ENCODE results near the gene RAD52. TPM values are rescaled to one million over a fixed set of nuclear protein-coding genes. Genes with fewer than 3 reads are reported as not detected.

The RAD52 gene
- total and polyA plus RNA-seq, 5 donors from 2014 or later = 2.6 to 13.8 (median 2.9) TPM

DNA sequence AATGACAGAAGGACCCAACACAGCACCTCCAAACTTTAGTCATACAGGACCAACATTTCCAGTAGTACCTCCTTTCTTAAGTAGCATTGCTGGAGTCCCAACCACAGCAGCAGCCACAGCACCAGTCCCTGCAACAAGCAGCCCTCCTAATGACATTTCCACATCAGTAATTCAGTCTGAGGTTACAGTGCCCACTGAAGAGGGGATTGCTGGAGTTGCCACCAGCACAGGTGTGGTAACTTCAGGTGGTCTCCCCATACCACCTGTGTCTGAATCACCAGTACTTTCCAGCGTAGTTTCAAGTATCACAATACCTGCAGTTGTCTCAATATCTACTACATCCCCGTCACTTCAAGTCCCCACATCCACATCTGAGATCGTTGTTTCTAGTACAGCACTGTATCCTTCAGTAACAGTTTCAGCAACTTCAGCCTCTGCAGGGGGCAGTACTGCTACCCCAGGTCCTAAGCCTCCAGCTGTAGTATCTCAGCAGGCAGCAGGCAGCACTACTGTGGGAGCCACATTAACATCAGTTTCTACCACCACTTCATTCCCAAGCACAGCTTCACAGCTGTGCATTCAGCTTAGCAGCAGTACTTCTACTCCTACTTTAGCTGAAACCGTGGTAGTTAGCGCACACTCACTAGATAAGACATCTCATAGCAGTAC, 64.6 kb downstream of the RAD52 start:
- Histone ChIP-seq H3K9me3 (ENCODE audit: control insufficient read depth in 2 of 2, low read length in 2 of 2) (no peaks in the 10 kb centered on the region), H3K4me1 (ENCODE audit: control insufficient read depth, insufficient read depth, low read length, poor library complexity, severe bottlenecking) (no peaks in the 10 kb centered on the region), H3K36me3 (ENCODE audit: control insufficient read depth, insufficient read depth, low read length) (peaks cover 100% of the 10 kb centered on the region), H3K4me3 (ENCODE audit: low read depth, low read length) (no peak overlapping the region), H3K27me3 (ENCODE audit: control insufficient read depth, insufficient read depth, low read length) (no peaks in the 10 kb centered on the region), H3K27ac (ENCODE audit: insufficient read depth, low read length, poor library complexity, severe bottlenecking) (no peak overlapping the region)
- Mint-ChIP-seq H3K4me1 (peaks cover 0 to 9% (median 0%) of the 10 kb centered on the region in 4 donors), H3K9me3 (peaks cover 0 to 1% (median 0%) of the 10 kb centered on the region in 7 donors), H3K27ac (peak overlapping the region in 2 of 3 donors; percentile 63 to 66), H3K27me3 (no peaks in the 10 kb centered on the region), H3K36me3 (peaks cover 78% of the 10 kb centered on the region), H3K4me3 (no peak overlapping the region)
- ATAC-seq (ENCODE audit: low read depth in 2 of 2) (peak in 1 of 2 donors; percentile 12), DNase-seq (no peak)

DNA sequence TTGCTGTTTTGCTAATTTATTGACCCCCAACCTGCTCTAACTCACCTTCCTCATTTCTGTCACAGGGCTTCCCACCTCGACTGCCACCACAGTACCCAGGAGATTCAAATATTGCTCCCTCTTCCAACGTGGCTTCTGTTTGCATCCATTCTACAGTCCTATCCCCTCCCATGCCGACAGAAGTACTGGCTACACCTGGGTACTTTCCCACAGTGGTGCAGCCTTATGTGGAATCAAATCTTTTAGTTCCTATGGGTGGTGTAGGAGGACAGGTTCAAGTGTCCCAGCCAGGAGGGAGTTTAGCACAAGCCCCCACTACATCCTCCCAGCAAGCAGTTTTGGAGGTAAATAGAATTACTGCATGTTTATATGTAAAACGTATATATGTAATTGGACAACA, 68.8 kb downstream of the RAD52 start:
- Mint-ChIP-seq H3K36me3 (peaks cover 62% of the 10 kb centered on the region), H3K27ac (peak overlapping the region; percentile 42 to 79 (median 49)), H3K9me3 (no peaks in the 10 kb centered on the region), H3K27me3 (no peaks in the 10 kb centered on the region), H3K4me3 (no peak overlapping the region), H3K4me1 (peaks cover 0 to 4% (median 2%) of the 10 kb centered on the region in 4 donors)
- Histone ChIP-seq H3K27ac (ENCODE audit: insufficient read depth, low read length, poor library complexity, severe bottlenecking) (no peak overlapping the region), H3K4me1 (ENCODE audit: control insufficient read depth, insufficient read depth, low read length, poor library complexity, severe bottlenecking) (no peaks in the 10 kb centered on the region), H3K9me3 (ENCODE audit: control insufficient read depth in 2 of 2, low read length in 2 of 2) (no peaks in the 10 kb centered on the region), H3K4me3 (ENCODE audit: low read depth, low read length) (no peak overlapping the region), H3K36me3 (ENCODE audit: control insufficient read depth, insufficient read depth, low read length) (peaks cover 86% of the 10 kb centered on the region), H3K27me3 (ENCODE audit: control insufficient read depth, insufficient read depth, low read length) (no peaks in the 10 kb centered on the region)
- DNase-seq (no peak), ATAC-seq (ENCODE audit: low read depth in 2 of 2) (no peak)

DNA sequence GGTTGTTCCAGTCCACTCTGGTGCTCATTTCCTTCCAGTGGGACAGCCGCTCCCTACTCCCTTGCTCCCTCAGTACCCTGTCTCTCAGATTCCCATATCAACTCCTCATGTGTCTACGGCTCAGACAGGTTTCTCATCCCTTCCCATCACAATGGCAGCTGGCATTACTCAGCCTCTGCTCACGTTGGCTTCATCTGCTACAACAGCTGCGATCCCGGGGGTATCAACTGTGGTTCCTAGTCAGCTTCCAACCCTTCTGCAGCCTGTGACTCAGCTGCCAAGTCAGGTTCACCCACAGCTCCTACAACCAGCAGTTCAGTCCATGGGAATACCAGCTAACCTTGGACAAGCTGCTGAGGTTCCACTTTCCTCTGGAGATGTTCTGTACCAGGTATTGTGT, 69.9 kb downstream of the RAD52 start:
- H3K9me3 ChIP-seq (ENCODE audit: control insufficient read depth in 2 of 2, low read length in 2 of 2) = no peaks in the 10 kb centered on the region
- DNase-seq = no peak
- Mint-ChIP-seq H3K4me3 (no peak overlapping the region), H3K27me3 (no peaks in the 10 kb centered on the region), H3K36me3 (peaks cover 56% of the 10 kb centered on the region), H3K9me3 (no peaks in the 10 kb centered on the region), H3K4me1 (peaks cover 0 to 9% (median 3%) of the 10 kb centered on the region in 4 donors), H3K27ac (peak overlapping the region in 1 of 3 donors; percentile 23)
- no peak for ATAC-seq (ENCODE audit: low read depth in 2 of 2)
- H3K27ac ChIP-seq (ENCODE audit: insufficient read depth, low read length, poor library complexity, severe bottlenecking) = no peak overlapping the region
- peaks cover 86% of the 10 kb centered on the region for H3K36me3 ChIP-seq (ENCODE audit: control insufficient read depth, insufficient read depth, low read length)
- no peaks in the 10 kb centered on the region for H3K27me3 ChIP-seq (ENCODE audit: control insufficient read depth, insufficient read depth, low read length)
- H3K4me1 ChIP-seq (ENCODE audit: control insufficient read depth, insufficient read depth, low read length, poor library complexity, severe bottlenecking) = no peaks in the 10 kb centered on the region
- H3K4me3 ChIP-seq (ENCODE audit: low read depth, low read length) = no peak overlapping the region

GRCh38 chr12:873954-874353, 75.5 kb downstream of the RAD52 start:
- ATAC-seq (ENCODE audit: low read depth in 2 of 2) (no peak), DNase-seq (no peak)
- H3K36me3 ChIP-seq (ENCODE audit: control insufficient read depth, insufficient read depth, low read length) = peaks cover 74% of the 10 kb centered on the region
- Mint-ChIP-seq H3K4me3 (no peak overlapping the region), H3K4me1 (peaks cover 4 to 15% (median 10%) of the 10 kb centered on the region in 4 donors), H3K9me3 (no peaks in the 10 kb centered on the region), H3K27me3 (no peaks in the 10 kb centered on the region), H3K36me3 (peaks cover 17% of the 10 kb centered on the region), H3K27ac (peak overlapping the region in 1 of 3 donors; percentile 76)
- no peak overlapping the region for H3K4me3 ChIP-seq (ENCODE audit: low read depth, low read length)
- H3K4me1 ChIP-seq (ENCODE audit: control insufficient read depth, insufficient read depth, low read length, poor library complexity, severe bottlenecking) = peaks cover 3% of the 10 kb centered on the region
- H3K27ac ChIP-seq (ENCODE audit: insufficient read depth, low read length, poor library complexity, severe bottlenecking) = no peak overlapping the region
- H3K27me3 ChIP-seq (ENCODE audit: control insufficient read depth, insufficient read depth, low read length) = no peaks in the 10 kb centered on the region
- no peaks in the 10 kb centered on the region for H3K9me3 ChIP-seq (ENCODE audit: control insufficient read depth in 2 of 2, low read length in 2 of 2)

- Histone ChIP-seq H3K4me3 (ENCODE audit: low read depth, low read length) (no peak overlapping the region), H3K36me3 (ENCODE audit: control insufficient read depth, insufficient read depth, low read length) (peaks cover 83% of the 10 kb centered on the region), H3K27me3 (ENCODE audit: control insufficient read depth, insufficient read depth, low read length) (no peaks in the 10 kb centered on the region), H3K4me1 (ENCODE audit: control insufficient read depth, insufficient read depth, low read length, poor library complexity, severe bottlenecking) (peaks cover 3% of the 10 kb centered on the region), H3K9me3 (ENCODE audit: control insufficient read depth in 2 of 2, low read length in 2 of 2) (no peaks in the 10 kb centered on the region), H3K27ac (ENCODE audit: insufficient read depth, low read length, poor library complexity, severe bottlenecking) (no peak overlapping the region)
- Mint-ChIP-seq H3K4me1 (peaks cover 4 to 17% (median 12%) of the 10 kb centered on the region in 4 donors), H3K27ac (no peak overlapping the region), H3K4me3 (no peak overlapping the region), H3K9me3 (no peaks in the 10 kb centered on the region), H3K36me3 (peaks cover 25% of the 10 kb centered on the region), H3K27me3 (no peaks in the 10 kb centered on the region)
- ATAC-seq (ENCODE audit: low read depth in 2 of 2) (peak; percentile 16 to 46), DNase-seq (no peak)
These were observed 79.1 kb downstream of the RAD52 start for GRCh38 chr12:870378-870777.

DNA sequence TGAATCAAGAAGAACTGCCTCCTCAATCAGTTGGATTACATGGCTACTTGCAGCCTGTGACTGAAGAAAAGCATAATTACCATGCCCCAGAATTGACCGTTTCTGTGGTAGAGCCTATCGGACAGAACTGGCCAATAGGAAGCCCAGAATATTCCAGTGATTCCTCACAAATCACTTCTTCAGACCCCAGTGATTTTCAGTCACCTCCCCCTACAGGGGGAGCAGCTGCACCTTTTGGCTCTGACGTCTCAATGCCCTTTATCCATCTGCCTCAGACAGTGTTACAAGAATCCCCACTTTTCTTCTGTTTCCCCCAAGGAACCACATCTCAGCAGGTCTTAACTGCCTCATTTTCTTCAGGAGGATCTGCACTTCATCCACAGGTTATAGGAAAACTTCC, 80.8 kb downstream of the RAD52 start:
- no peaks in the 10 kb centered on the region for H3K27me3 Mint-ChIP-seq
- DNase-seq = no peak
- peak overlapping the region in 1 of 3 donors; percentile 73 for H3K27ac Mint-ChIP-seq
- Histone ChIP-seq H3K27me3 (ENCODE audit: control insufficient read depth, insufficient read depth, low read length) (no peaks in the 10 kb centered on the region), H3K4me1 (ENCODE audit: control insufficient read depth, insufficient read depth, low read length, poor library complexity, severe bottlenecking) (peaks cover 3% of the 10 kb centered on the region), H3K4me3 (ENCODE audit: low read depth, low read length) (no peak overlapping the region), H3K27ac (ENCODE audit: insufficient read depth, low read length, poor library complexity, severe bottlenecking) (no peak overlapping the region), H3K36me3 (ENCODE audit: control insufficient read depth, insufficient read depth, low read length) (peaks cover 81% of the 10 kb centered on the region), H3K9me3 (ENCODE audit: control insufficient read depth in 2 of 2, low read length in 2 of 2) (no peaks in the 10 kb centered on the region)
- peaks cover 0 to 15% (median 9%) of the 10 kb centered on the region in 4 donors for H3K4me1 Mint-ChIP-seq
- H3K9me3 Mint-ChIP-seq = no peaks in the 10 kb centered on the region
- peaks cover 31% of the 10 kb centered on the region for H3K36me3 Mint-ChIP-seq
- no peak for ATAC-seq (ENCODE audit: low read depth in 2 of 2)
- H3K4me3 Mint-ChIP-seq = no peak overlapping the region

DNA sequence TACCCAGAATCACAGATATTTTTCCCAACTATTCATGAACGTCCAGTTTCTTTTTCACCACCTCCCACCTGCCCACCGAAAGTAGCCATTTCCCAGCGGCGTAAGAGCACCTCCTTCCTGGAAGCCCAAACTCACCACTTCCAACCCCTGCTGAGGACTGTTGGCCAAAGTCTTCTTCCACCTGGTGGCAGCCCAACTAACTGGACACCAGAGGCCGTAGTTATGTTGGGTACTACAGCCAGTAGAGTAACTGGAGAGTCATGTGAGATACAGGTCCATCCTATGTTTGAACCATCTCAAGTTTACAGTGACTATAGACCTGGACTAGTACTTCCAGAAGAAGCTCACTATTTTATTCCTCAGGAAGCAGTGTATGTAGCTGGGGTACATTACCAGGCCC, 81.6 kb downstream of the RAD52 start:
- Histone ChIP-seq H3K4me3 (ENCODE audit: low read depth, low read length) (no peak overlapping the region), H3K4me1 (ENCODE audit: control insufficient read depth, insufficient read depth, low read length, poor library complexity, severe bottlenecking) (peaks cover 3% of the 10 kb centered on the region), H3K9me3 (ENCODE audit: control insufficient read depth in 2 of 2, low read length in 2 of 2) (no peaks in the 10 kb centered on the region), H3K27ac (ENCODE audit: insufficient read depth, low read length, poor library complexity, severe bottlenecking) (no peak overlapping the region), H3K36me3 (ENCODE audit: control insufficient read depth, insufficient read depth, low read length) (peaks cover 83% of the 10 kb centered on the region), H3K27me3 (ENCODE audit: control insufficient read depth, insufficient read depth, low read length) (no peaks in the 10 kb centered on the region)
- Mint-ChIP-seq H3K36me3 (peaks cover 36% of the 10 kb centered on the region), H3K4me1 (peaks cover 0 to 15% (median 9%) of the 10 kb centered on the region in 4 donors), H3K27me3 (no peaks in the 10 kb centered on the region), H3K4me3 (no peak overlapping the region), H3K9me3 (no peaks in the 10 kb centered on the region), H3K27ac (peak overlapping the region in 1 of 3 donors; percentile 58)
- DNase-seq (no peak), ATAC-seq (ENCODE audit: low read depth in 2 of 2) (no peak)

DNA sequence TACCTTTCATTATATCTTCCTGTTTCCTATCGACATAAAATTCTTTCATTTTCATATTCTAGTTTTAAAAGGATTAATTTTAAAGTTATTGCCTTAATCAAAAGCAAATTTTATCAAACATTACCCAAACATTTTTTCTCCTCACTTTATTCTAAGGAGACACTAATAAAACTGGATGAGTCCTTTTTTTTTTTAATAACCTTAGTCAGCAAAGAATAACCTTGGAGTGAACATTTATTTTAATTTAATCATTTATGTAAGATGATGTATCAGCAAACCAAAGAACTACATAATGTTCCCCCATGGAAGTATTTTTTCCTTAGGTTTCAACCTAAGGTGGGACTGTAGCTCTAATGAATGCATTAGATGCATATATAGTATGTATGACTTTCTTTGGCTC, 83.9 kb downstream of the RAD52 start:
- ATAC-seq (ENCODE audit: low read depth in 2 of 2) = no peak
- Histone ChIP-seq H3K27me3 (ENCODE audit: control insufficient read depth, insufficient read depth, low read length) (no peaks in the 10 kb centered on the region), H3K4me3 (ENCODE audit: low read depth, low read length) (no peak overlapping the region), H3K4me1 (ENCODE audit: control insufficient read depth, insufficient read depth, low read length, poor library complexity, severe bottlenecking) (peaks cover 3% of the 10 kb centered on the region), H3K27ac (ENCODE audit: insufficient read depth, low read length, poor library complexity, severe bottlenecking) (no peak overlapping the region), H3K9me3 (ENCODE audit: control insufficient read depth in 2 of 2, low read length in 2 of 2) (no peaks in the 10 kb centered on the region), H3K36me3 (ENCODE audit: control insufficient read depth, insufficient read depth, low read length) (peaks cover 83% of the 10 kb centered on the region)
- no peaks in the 10 kb centered on the region for H3K9me3 Mint-ChIP-seq
- H3K36me3 Mint-ChIP-seq = peaks cover 42% of the 10 kb centered on the region
- no peak for DNase-seq
- H3K27ac Mint-ChIP-seq = no peak overlapping the region
- no peaks in the 10 kb centered on the region for H3K27me3 Mint-ChIP-seq
- peaks cover 6 to 20% (median 19%) of the 10 kb centered on the region in 4 donors for H3K4me1 Mint-ChIP-seq
- H3K4me3 Mint-ChIP-seq = no peak overlapping the region
